Breast epithelium (tissue), 4 donors: ENCODE measurements around the gene NOX3. TPM values are rescaled to one million over a fixed set of nuclear protein-coding genes. Genes with fewer than 3 reads are reported as not detected.
"Not testable (repeated sequence)": the region's sequence is repeated elsewhere in the genome, so short reads cannot be mapped to it uniquely, and the experiment has no call there.

ENCODE experiments used
- DNase-seq, 2 donors: peaks; one replicate each; pipeline ENCODE4 v3.0.0-alpha.2; 2019; ENCODE audit warnings: low spot score in 2 of 2
- H3K27ac ChIP-seq, 2 donors: fragments of 200-600 bp; sonication (generic) in 1 of 2; one replicate each; pipeline ENCODE4 v1.5.1; 2016 to 2019; ENCODE audit warnings: mild to moderate bottlenecking in 1 of 2
- H3K27me3 ChIP-seq, 2 donors: fragments of 200-600 bp; sonication (generic) in 1 of 2; one replicate each; pipeline versions ENCODE4 v1.5.1 to v1.6.0; 2017 to 2019; ENCODE audit warnings: control low read depth in 1 of 2, mild to moderate bottlenecking in 1 of 2
- H3K36me3 ChIP-seq: fragments of 200-600 bp; one replicate; pipeline ENCODE4 v1.5.1; 2019
- H3K4me1 ChIP-seq, 2 donors: fragments of 200-600 bp; sonication (generic); one replicate each; pipeline ENCODE4 v1.5.1; 2016 to 2019; ENCODE audit warnings: control low read depth in 1 of 2
- H3K4me3 ChIP-seq, 3 donors: fragments of 200-600 bp; sonication (generic); 1 replicate in 2 of 3; 2 replicates in 1 of 3; pipeline ENCODE4 v1.5.1; 2016 to 2019; ENCODE audit warnings: mild to moderate bottlenecking in 3 of 3, moderate library complexity in 2 of 3
- H3K9me3 ChIP-seq, 2 donors: fragments of 200-600 bp; sonication (generic) in 1 of 2; one replicate each; pipeline ENCODE4 v1.5.1; 2016 to 2019; ENCODE audit warnings: control low read depth in 1 of 2
- POLR2A ChIP-seq: fragments of 450-650 bp; IDR thresholded peaks from one replicate; pipeline ENCODE4 v1.6.1; 2016; ENCODE audit warnings: antibody characterized with exemption, mild to moderate bottlenecking, moderate library complexity
- POLR2AphosphoS5 ChIP-seq, 3 donors: sonication (generic); formaldehyde crosslinking; IDR thresholded peaks; one replicate each; pipeline ENCODE4 v1.6.1; 2017; ENCODE audit warnings: antibody characterized with exemption in 3 of 3
- intact Hi-C: fragments of 100-400 bp; cut with DNase I; formaldehyde crosslinking; loops from one replicate; pipeline ENCODE4 v1.15.1; 2023; ENCODE audit warnings: low total_unique reads
- total RNA-seq, 3 donors: library from RNA; depleted of rRNA; stranded (reverse); fragments of >200 nt; gene quantifications; one replicate each; pipeline ENCODE4 v1.1.0, GENCODE V29; 2016
- TF ChIP-seq, protein P1 (sequence below), 3 donors: fragments of 450-650 bp; IDR thresholded peaks; one replicate each; pipeline ENCODE4 v1.5.1; 2016 to 2017; ENCODE audit warnings: antibody characterized with exemption in 3 of 3, mild to moderate bottlenecking in 3 of 3, moderate library complexity in 3 of 3

NOX3 gene
- total RNA-seq, 3 donors from 2014 or later: not detected

DNA sequence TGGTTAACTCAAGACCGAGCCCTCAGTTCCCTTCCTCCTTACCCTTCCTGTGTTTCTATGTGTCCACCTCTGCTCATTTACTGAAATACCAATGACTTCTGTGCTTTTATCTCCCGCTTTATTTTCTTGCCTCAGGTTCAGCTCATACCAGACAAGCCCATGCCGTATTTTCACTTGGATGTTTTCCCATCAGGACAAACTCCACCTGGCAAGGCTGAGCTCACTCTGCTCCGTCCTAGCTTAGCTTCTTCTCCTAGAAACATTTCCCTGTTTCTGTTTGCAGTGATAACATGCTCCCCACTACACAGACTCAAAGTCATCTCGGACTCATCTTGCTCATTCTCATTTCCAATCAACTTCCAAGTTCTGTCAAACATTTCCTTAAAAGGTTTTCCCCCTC, 84.4 kb downstream of the NOX3 start:
- intact Hi-C loops: no loop called here
- no peaks in the 10 kb centered on the region for H3K36me3 ChIP-seq
- no peak overlapping the region for H3K4me3 ChIP-seq
- TF ChIP-seq POLR2A (no peak), POLR2AphosphoS5 (IDR thresholded peaks at IDR 0.05) (no peak)
- TF ChIP-seq, protein P1, sequence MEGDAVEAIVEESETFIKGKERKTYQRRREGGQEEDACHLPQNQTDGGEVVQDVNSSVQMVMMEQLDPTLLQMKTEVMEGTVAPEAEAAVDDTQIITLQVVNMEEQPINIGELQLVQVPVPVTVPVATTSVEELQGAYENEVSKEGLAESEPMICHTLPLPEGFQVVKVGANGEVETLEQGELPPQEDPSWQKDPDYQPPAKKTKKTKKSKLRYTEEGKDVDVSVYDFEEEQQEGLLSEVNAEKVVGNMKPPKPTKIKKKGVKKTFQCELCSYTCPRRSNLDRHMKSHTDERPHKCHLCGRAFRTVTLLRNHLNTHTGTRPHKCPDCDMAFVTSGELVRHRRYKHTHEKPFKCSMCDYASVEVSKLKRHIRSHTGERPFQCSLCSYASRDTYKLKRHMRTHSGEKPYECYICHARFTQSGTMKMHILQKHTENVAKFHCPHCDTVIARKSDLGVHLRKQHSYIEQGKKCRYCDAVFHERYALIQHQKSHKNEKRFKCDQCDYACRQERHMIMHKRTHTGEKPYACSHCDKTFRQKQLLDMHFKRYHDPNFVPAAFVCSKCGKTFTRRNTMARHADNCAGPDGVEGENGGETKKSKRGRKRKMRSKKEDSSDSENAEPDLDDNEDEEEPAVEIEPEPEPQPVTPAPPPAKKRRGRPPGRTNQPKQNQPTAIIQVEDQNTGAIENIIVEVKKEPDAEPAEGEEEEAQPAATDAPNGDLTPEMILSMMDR (IDR thresholded peaks at IDR 0.05): no peak
- no peaks in the 10 kb centered on the region for H3K9me3 ChIP-seq
- no peak for DNase-seq
- no peaks in the 10 kb centered on the region for H3K4me1 ChIP-seq
- H3K27ac ChIP-seq: no peak overlapping the region
- H3K27me3 ChIP-seq: no peaks in the 10 kb centered on the region

DNA sequence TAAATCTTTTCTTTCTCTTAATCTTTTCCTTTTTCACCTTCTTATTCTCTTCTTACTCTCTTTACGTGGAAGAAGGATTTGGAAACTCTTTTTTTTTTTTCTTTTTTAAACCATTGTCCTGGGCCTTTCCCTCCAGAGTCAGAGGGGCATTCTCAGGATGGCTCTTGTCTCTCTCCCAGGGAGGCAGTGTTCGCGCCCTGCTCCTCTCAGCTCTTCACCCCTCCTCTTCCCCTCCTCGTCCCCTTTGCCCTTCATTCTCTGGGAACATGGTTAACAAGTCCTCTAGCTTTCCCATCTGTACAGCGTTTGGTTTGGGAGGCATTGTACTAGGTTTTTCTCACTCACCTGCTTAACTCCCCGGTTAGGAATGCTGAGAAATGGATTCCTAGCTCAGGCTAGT, 89.3 kb downstream of the NOX3 start:
- TF ChIP-seq POLR2A (no peak), POLR2AphosphoS5 (IDR thresholded peaks at IDR 0.05) (no peak)
- DNase-seq: no peak
- Histone ChIP-seq H3K27me3 (no peaks in the 10 kb centered on the region), H3K4me1 (no peaks in the 10 kb centered on the region), H3K9me3 (no peaks in the 10 kb centered on the region), H3K27ac (no peak overlapping the region), H3K4me3 (no peak overlapping the region), H3K36me3 (no peaks in the 10 kb centered on the region)
- intact Hi-C loops: no loop called here

DNA sequence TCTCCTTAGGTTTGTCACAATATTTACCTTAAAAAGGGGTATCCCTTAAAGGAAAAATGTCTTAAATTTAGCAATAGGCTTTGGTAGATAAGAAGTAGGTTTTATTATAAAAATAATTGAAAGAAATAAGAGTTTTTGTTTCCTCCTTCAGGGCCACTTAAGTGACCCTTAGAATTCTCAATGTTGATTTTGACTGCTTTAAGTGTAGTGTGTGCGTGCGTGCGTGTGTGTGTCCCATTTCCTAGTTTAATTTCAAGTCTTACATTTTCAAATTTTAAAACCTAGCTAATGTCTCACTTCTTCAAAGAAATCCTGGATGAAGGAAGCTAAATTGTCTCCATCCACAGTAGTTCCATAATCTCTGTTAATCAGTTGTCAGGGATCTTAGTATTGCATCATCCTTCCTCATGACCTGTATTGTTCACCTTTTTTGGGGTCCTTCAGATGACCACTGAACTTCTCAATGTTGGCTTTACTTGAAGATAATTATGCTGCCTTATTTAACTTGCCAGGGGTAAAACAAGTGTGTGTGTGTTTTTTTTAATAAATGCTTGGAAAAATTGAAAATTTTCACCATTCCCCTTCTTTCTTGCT, 90.7 kb downstream of the NOX3 start:
- no peaks in the 10 kb centered on the region for H3K27me3 ChIP-seq
- TF ChIP-seq POLR2A (no peak), POLR2AphosphoS5 (IDR thresholded peaks at IDR 0.05) (no peak)
- TF ChIP-seq, protein P1 (IDR thresholded peaks at IDR 0.05): no peak
- H3K36me3 ChIP-seq: no peaks in the 10 kb centered on the region
- no peak overlapping the region for H3K4me3 ChIP-seq
- no peak overlapping the region for H3K27ac ChIP-seq
- intact Hi-C loops: no loop called here
- H3K9me3 ChIP-seq: no peaks in the 10 kb centered on the region
- DNase-seq: no peak
- H3K4me1 ChIP-seq: no peaks in the 10 kb centered on the region

DNA sequence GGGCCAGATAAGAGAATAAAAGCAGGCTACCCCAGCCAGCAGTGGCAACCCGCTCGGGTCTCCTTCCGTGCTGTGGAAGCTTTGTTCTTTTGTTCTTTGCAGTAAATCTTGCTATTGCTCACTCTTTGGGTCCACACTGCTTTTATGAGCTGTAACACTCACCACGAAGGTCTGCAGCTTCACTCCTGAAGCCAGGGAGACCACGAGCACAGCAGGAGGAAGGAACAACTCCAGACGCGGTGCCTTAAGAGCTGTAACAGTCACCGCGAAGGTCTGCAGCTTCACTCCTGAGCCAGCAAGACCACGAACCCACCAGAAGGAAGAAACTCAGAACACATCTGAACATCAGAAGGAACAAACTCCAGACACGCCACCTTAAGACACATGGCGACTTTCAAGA, 91.6 kb downstream of the NOX3 start:
- H3K36me3 ChIP-seq, H3K27ac ChIP-seq, H3K4me1 ChIP-seq, DNase-seq, H3K4me3 ChIP-seq, H3K9me3 ChIP-seq, intact Hi-C loops, H3K27me3 ChIP-seq: not testable (repeated sequence)

DNA sequence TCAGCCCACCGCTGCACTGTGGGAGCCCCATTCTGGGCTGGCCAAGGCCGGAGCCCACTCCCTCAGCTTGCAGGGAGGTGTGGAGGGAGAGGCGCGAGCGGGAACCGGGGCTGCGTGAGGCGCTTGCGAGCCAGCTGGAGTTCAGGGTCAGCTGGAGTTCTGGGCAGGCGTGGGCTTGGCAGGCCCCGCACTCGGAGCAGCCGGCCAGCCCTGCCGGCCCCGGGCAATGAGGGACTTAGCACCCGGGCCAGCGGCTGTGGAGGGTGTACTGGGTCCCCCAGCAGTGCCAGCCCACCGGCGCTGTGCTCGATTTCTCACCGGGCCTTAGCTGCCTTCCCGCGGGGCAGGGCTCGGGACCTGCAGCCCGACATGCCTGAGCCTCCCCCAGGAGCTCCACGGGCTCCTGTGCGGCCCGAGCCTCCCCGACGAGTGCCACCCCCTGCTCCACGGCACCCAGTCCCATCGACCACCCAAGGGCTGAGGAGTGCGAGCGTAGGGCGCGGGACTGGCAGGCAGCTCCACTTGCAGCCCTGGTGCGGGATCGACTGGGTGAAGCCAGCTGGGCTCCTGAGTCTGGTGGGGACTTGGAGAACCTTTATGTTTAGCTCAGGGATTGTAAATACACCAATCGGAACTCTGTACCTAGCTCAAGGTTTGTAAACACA, 92.5 kb downstream of the NOX3 start:
- H3K4me1 ChIP-seq, intact Hi-C loops, H3K27ac ChIP-seq, H3K9me3 ChIP-seq, H3K4me3 ChIP-seq, DNase-seq, H3K27me3 ChIP-seq, H3K36me3 ChIP-seq: not testable (repeated sequence)

DNA sequence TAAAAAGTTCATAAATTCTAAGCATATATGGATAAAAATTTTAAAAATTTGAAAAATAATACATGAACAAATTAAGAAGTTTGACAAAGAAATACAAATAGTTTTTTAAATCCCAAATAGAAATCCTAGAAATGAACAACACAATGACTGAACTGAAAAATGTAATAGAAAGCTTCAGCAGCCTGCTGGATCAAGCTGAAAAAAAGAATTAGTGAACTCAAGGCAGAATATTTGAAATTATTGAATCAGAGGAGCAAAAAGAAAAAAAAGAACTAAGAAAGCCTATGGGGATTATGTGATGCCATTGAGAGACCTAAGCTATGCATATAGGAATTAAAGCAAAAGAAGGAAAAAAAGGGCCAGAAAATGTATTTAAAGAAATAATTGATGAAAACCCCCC, 101.5 kb downstream of the NOX3 start:
- TF ChIP-seq POLR2AphosphoS5 (IDR thresholded peaks at IDR 0.05): no peak
- TF ChIP-seq, protein P1 (IDR thresholded peaks at IDR 0.05): no peak
- TF ChIP-seq POLR2A: no peak
- H3K27ac ChIP-seq: no peak overlapping the region
- intact Hi-C loops: no loop called here
- no peaks in the 10 kb centered on the region for H3K4me1 ChIP-seq
- H3K27me3 ChIP-seq: no peaks in the 10 kb centered on the region
- no peak overlapping the region for H3K4me3 ChIP-seq
- H3K9me3 ChIP-seq: peaks cover 21 to 25% of the 10 kb centered on the region in 2 donors
- no peak for DNase-seq
- H3K36me3 ChIP-seq: no peaks in the 10 kb centered on the region
